ENCODE results near the gene ZBTB12. TPM values are rescaled to one million over a fixed set of nuclear protein-coding genes. Genes with fewer than 3 reads are reported as not detected.

The ZBTB12 gene
- total RNA-seq, 4 donors from 2014 or later = 0.83 to 2.8 (median 1.0) TPM

- WGBS, 2 donors = 94 to 100% methylated on average over 3 of the region's 3 CpGs
- no peak for DNase-seq
- Histone ChIP-seq H3K36me3 (peaks cover 34 to 100% (median 58%) of the 10 kb centered on the region in 3 donors), H3K4me1 (peaks cover 0 to 6% (median 0%) of the 10 kb centered on the region in 3 donors), H3K27ac (no peak overlapping the region), H3K4me3 (no peak overlapping the region), H3K9me3 (no peaks in the 10 kb centered on the region), H3K27me3 (no peaks in the 10 kb centered on the region)
- no peak for TF ChIP-seq CTCF (IDR thresholded peaks at IDR 0.05)
- no peak for TF ChIP-seq POLR2A (IDR thresholded peaks at IDR 0.05)
- intact Hi-C loops (cut with DNase I) = no loop called here
These were observed 12.4 kb downstream of the ZBTB12 start for GRCh38 chr6:31889331-31889972.

GRCh38 chr6:31888276-31889258 is 13.3 kb downstream of the ZBTB12 start:
- no peak for DNase-seq
- H3K36me3 ChIP-seq = peaks cover 38 to 100% (median 66%) of the 10 kb centered on the region in 3 donors

GRCh38 chr6:31887173-31888007 is 14.5 kb downstream of the ZBTB12 start:
- DNase-seq = no peak
- peaks cover 0 to 6% (median 0%) of the 10 kb centered on the region in 3 donors for H3K4me1 ChIP-seq
- 73 to 85% methylated on average over 4 to 10 of the region's 19 CpGs for WGBS, 2 donors
- H3K36me3 ChIP-seq = peaks cover 47 to 100% (median 66%) of the 10 kb centered on the region in 3 donors
- no peaks in the 10 kb centered on the region for H3K9me3 ChIP-seq
- H3K27ac ChIP-seq = no peak overlapping the region
- TF ChIP-seq POLR2A (IDR thresholded peaks at IDR 0.05) = no peak
- no peak for TF ChIP-seq CTCF (IDR thresholded peaks at IDR 0.05)
- H3K4me3 ChIP-seq = no peak overlapping the region
- H3K27me3 ChIP-seq = no peaks in the 10 kb centered on the region
- intact Hi-C loops (cut with DNase I) = no loop called here

More at GRCh38 chr6:31888276-31889258, 13.3 kb downstream of the ZBTB12 start:
- Histone ChIP-seq H3K4me3 (no peak overlapping the region), H3K9me3 (no peaks in the 10 kb centered on the region), H3K4me1 (peaks cover 0 to 6% (median 0%) of the 10 kb centered on the region in 3 donors), H3K27ac (no peak overlapping the region), H3K27me3 (no peaks in the 10 kb centered on the region)
- intact Hi-C loops (cut with DNase I) = no loop called here
- TF ChIP-seq POLR2A (IDR thresholded peaks at IDR 0.05) (no peak), CTCF (IDR thresholded peaks at IDR 0.05) (peak in 4 of 6 experiments; percentile 45 to 72 (median 58))
- 59 to 78% methylated on average over 14 to 16 of the region's 43 CpGs for WGBS, 2 donors

GRCh38 chr6:31886541-31886991 is 15.3 kb downstream of the ZBTB12 start:
- no peaks in the 10 kb centered on the region for H3K9me3 ChIP-seq
- peaks cover 0 to 6% (median 0%) of the 10 kb centered on the region in 3 donors for H3K4me1 ChIP-seq
- H3K4me3 ChIP-seq = no peak overlapping the region
- WGBS, 2 donors = 90 to 94% methylated on average over 7 to 12 of the region's 18 CpGs
- peaks cover 48 to 100% (median 66%) of the 10 kb centered on the region in 3 donors for H3K36me3 ChIP-seq
- no peak for DNase-seq
- intact Hi-C loops (cut with DNase I) = no loop called here
- H3K27me3 ChIP-seq = no peaks in the 10 kb centered on the region
- TF ChIP-seq CTCF (IDR thresholded peaks at IDR 0.05) (no peak), POLR2A (IDR thresholded peaks at IDR 0.05) (no peak)
- H3K27ac ChIP-seq = no peak overlapping the region

Measured in esophagus squamous epithelium (tissue), 5 donors.